PFSK-1 (cell line): ENCODE measurements around the gene UHRF1.

Source experiments
- FOXP2 ChIP-seq: optimal IDR thresholded peaks from 2 replicates; pipeline ENCODE3; 2011; ENCODE audit warnings: borderline replicate concordance, control low read depth, inconsistent platforms; ENCODE audit not compliant: insufficient read depth; ENCODE audit errors: extremely low read length, extremely low read depth
- POLR2AphosphoS5 ChIP-seq: IDR thresholded peaks from 2 replicates; pipeline ENCODE4 v1.6.1; 2012; ENCODE audit warnings: low read depth, mild to moderate bottlenecking, control low read depth, low read length, moderate library complexity
- REST ChIP-seq, 2 experiments: IDR thresholded peaks; 2 replicates each; pipeline versions ENCODE4 v1.6.1 to v1.8.0; 2011 to 2012; ENCODE audit warnings: low read depth in 2 of 2, low read length in 2 of 2, control low read depth in 1 of 2, inconsistent platforms in 1 of 2, mild to moderate bottlenecking in 1 of 2, moderate library complexity in 1 of 2; ENCODE audit not compliant: insufficient read depth in 1 of 2
- SIN3A ChIP-seq: IDR thresholded peaks from 2 replicates; pipeline ENCODE4 v1.6.1; 2012; ENCODE audit warnings: mild to moderate bottlenecking, low read length, moderate library complexity, borderline replicate concordance; ENCODE audit not compliant: insufficient read depth
- TAF1 ChIP-seq: IDR thresholded peaks from 2 replicates; pipeline ENCODE4 v1.6.1; 2012; ENCODE audit warnings: low read length, control low read depth, borderline replicate concordance; ENCODE audit not compliant: insufficient read depth

The UHRF1 gene

GRCh38 chr19:4980067-4980466 lies 70.8 kb downstream of the UHRF1 start:
- TF ChIP-seq POLR2AphosphoS5 (no peak), REST (IDR thresholded peaks at IDR 0.05; ENCODE audit: insufficient read depth in 1 of 2, low read depth in 2 of 2, low read length in 2 of 2) (no peak), TAF1 (no peak), FOXP2 (no peak), SIN3A (no peak)

GRCh38 chr19:4980838-4981680 lies 71.8 kb downstream of the UHRF1 start:
- no peak for TF ChIP-seq FOXP2
- no peak for TF ChIP-seq POLR2AphosphoS5
- TF ChIP-seq REST (IDR thresholded peaks at IDR 0.05; ENCODE audit: insufficient read depth in 1 of 2, low read depth in 2 of 2, low read length in 2 of 2) = no peak
- no peak for TF ChIP-seq SIN3A
- TF ChIP-seq TAF1 = no peak

- TF ChIP-seq POLR2AphosphoS5 = no peak
- TF ChIP-seq SIN3A = no peak
- no peak for TF ChIP-seq TAF1
- TF ChIP-seq REST (IDR thresholded peaks at IDR 0.05; ENCODE audit: insufficient read depth in 1 of 2, low read depth in 2 of 2, low read length in 2 of 2) = no peak
- no peak for TF ChIP-seq FOXP2
Measured at GRCh38 chr19:4981681-4981958, 72.3 kb downstream of the UHRF1 start.

GRCh38 chr19:4983346-4984105 lies 74.2 kb downstream of the UHRF1 start:
- no peak for TF ChIP-seq REST (IDR thresholded peaks at IDR 0.05; ENCODE audit: insufficient read depth in 1 of 2, low read depth in 2 of 2, low read length in 2 of 2)
- no peak for TF ChIP-seq SIN3A
- TF ChIP-seq TAF1 = no peak
- TF ChIP-seq FOXP2 = no peak
- TF ChIP-seq POLR2AphosphoS5 = no peak
